Measurements from ENCODE around the gene ZBTB7A.

The ZBTB7A gene

GRCh38 chr19:4054441-4055208 is 12.1 kb downstream of the ZBTB7A start:
- DNase-seq (ENCODE audit: low read depth): no peak

DNA sequence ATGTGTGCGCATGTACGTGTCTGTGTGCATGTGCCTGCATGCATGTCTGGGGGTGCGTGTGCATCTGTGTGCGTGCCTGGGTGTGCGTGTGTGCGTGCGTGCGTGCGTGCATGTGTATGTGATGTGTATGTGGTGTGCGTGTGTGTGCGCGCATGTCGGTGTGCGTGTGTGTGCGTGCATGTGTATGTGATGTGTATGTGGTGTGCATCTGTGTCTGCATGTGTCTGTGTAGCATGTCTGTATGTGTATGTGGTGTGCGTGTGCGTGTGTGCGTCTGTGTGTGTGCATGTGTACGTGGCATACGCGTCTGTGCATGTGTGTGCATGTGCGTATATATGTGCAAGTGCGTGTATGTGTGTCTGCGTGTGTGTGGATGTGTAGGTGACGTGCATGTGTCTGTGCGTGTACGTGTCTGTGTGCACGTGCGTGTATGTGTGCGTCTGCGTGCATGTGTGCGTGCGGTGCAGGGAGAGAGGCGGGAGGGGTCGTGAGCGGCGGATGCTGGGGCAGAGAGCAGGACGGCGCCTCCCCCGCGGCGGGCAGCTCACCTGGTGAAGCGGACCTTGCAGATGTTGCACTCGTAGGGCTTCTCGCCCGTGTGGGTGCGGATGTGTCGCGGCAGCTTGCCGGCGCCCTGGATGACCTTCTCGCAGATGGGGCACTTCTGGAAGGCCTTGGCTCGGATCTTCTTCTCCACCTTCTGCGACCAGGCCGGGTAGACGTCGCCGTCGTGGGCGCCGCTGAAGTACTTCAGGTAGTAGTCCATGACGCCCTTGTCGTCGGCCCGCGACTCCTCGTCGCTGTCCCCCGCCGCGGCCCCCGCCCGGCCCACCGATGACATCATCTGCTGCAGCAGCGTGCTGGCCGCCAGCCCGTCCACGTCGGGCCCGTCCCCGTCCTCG is 13.0 kb downstream of the ZBTB7A start:
- no peak for DNase-seq (ENCODE audit: low read depth)

DNA sequence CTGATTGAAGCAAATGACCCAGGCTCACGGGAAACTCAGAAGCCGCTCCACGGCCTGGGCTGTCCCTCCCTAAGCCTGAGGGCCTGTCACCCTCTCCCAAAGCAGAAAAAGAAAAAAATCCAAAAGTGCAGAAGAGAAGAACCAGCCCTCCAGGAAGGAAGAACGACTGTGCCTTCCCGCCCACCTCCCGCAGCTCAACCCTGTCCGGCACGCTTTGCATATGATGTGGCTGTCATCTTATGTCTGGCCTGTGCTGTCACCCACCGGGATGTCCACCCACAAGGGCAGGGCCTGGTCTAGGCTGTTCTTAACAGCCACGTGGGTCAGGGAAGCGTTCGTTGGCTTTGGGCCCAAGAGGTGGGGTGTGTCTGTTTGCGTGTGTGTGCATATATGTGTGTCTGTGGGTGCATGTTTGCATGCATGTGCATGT is 13.7 kb downstream of the ZBTB7A start:
- no peak for DNase-seq (ENCODE audit: low read depth)

DNA sequence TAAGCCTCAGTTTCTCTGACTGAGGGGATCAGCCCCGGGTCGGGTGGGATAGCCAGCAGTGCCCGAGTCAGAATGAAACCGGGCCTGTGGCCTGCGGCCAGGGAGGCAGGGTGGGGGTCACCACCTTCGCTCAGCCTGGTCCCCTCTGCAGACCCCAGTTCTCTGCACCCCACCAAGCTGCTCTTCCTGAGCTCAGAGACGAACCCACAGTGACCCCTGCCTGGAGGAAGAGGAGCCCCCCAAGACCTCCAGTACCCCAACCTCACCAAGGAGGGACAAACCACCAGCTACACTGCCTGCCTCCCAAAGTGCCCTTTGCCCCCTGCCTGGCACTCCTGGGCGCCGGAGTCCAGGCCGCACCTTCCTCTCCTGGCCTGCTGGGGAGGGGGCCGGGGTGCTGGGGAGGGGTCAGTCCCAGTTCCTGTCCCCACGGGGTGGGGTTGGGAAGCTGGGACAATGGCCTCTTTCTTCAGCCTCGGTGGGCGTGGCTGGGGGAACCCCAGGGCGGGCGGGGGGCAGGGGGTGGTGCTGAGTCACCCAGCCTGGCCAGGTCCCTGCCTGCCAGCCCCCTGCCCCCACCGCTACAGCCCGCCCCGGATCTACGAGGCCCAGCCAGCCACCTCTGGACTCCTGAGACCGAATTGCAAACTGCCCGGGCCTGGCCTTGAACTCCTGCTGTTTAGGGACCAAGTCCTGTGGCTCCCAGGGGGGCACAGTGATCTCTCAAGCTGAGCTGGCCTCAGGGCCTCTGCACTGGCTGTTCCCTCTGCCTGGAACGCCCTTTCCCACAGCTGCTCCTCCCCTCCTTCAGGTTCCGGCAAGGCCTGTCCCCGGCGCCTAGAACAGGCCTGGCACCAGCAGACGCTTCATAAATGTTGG is 14.3 kb downstream of the ZBTB7A start:
- DNase-seq (ENCODE audit: low read depth): no peak

GRCh38 chr19:4051175-4052101 is 15.3 kb downstream of the ZBTB7A start:
- DNase-seq (ENCODE audit: low read depth): no peak

GRCh38 chr19:4049432-4049831 is 17.3 kb downstream of the ZBTB7A start:
- no peak for DNase-seq (ENCODE audit: low read depth)

DNA sequence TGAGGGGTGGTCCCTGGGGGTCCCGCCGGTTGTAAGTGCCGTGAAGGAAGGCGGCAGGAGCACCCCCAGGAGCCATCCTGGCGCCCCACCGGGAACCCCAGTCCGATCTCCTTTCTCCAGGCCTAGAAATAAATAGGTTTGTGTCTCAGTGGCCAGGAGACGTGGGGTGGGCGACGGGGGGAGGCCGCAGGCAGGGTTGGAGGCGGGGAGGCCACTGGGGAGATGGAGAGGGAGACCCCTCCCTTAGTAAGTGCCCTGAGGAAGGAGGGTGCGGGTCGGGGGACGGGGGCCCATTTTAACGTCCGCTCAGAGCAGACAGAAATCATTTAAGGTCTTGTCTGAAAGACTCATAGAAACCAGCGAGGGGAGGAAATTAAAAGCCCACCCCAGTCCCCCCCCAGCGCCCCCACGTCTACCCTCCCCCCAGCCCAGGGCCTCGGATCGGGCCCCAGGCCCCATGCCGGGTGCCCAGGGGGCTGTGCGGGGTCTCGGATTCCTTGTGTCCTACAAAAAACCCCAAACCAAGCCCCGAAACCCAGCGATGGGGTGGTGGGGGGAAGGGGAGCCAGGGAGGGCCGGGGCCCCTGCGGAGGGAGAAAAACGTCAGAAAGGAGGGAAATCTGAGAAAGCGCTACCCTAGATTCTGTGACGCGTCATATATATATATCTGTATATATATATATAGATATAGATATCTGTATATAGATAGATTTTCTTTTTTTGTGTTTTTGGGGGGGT is 19.6 kb downstream of the ZBTB7A start:
- no peak for DNase-seq (ENCODE audit: low read depth)

GRCh38 chr19:4046362-4046691 is 20.4 kb downstream of the ZBTB7A start:
- no peak for DNase-seq (ENCODE audit: low read depth)

DNA sequence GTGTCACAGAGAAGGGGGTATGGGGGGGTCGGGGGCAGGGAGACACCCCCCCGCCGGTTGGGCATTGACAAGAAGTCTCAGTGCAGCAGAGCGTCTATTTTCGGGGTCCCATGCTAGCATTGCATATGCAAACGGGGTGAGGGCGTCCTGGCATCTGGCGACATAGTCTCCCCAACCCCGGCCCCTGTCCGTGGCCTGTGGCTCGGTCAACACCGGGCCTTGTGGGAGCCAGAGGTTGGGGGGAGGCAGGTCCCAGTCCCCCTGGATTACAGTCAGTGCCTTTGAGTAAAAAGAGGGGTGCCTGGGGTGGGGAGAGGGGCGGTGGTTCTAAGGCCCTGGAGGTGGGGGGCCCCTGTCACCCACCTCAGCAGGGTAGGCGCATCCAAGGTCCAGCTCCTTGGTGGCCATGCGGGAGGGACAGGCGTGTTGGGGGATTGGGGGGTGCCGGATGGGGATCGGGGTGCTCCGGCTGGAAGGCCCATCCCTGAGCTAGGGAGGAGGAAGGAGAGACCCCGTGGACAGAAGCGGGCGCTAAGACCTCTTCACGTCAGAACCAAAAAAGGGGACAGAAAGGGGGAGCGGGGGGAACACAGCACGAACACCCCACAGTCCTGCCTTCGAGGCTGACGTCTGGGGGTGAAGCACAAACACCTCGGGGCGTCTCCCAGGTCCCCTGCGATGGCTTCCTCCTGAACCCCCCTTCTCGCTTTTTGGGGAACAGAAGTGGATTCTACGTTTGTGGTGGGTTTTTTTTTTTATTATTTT is 20.9 kb downstream of the ZBTB7A start:
- no peak for DNase-seq (ENCODE audit: low read depth)

DNA sequence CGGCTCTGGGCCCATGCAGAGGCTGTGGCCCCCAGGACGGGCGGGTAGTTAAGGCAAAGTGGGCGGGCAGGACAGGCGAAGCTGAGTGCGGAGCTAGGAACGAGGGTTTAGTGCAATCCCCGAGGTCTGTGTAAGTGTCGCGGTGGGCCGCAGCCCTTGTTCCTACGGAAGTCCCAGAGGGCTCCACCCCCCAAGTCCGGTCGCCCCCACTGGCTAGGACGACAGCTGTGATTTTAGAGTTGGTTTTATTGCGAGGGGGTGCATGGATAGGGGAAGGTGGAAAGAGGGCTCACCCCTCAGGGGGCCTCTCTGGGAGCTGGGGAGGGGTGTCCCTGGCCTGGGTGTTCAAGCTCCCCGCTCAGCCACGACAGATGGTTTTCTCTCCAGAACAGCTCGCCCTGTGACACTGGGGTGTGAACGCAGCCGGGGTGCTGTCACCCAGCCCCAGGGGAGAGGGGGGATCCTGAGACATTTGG is 21.7 kb downstream of the ZBTB7A start:
- DNase-seq (ENCODE audit: low read depth): no peak

GRCh38 chr19:4043966-4044715 is 22.6 kb downstream of the ZBTB7A start:
- no peak for DNase-seq (ENCODE audit: low read depth)

DNA sequence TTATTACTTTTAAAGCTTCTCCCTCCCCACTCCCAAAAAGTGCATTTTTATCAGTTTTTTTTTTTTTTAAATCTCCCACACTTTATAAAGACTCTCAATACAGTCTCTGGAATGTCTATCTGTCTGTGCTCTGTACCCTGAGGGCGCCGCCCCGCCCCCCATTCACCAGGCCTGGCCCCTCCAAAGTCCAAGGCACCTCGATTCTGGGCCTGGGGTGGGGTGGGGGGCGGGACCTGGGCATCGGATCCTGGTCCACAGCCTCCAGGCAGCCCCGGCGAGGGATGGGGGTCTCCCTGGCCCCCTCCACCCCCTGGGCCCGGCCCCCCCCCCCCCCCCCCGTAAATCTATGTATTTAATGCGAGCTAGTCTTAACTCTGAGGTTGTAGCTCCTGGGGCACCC is 23.3 kb downstream of the ZBTB7A start:
- DNase-seq (ENCODE audit: low read depth): no peak

- DNase-seq (ENCODE audit: low read depth): no peak
Measured at GRCh38 chr19:4042731-4043082, 24.0 kb downstream of the ZBTB7A start.

- DNase-seq (ENCODE audit: low read depth): no peak
Measured at GRCh38 chr19:4042064-4042730, 24.5 kb downstream of the ZBTB7A start.

GRCh38 chr19:4038661-4039423 is 27.9 kb downstream of the ZBTB7A start:
- DNase-seq (ENCODE audit: low read depth): no peak

DNA sequence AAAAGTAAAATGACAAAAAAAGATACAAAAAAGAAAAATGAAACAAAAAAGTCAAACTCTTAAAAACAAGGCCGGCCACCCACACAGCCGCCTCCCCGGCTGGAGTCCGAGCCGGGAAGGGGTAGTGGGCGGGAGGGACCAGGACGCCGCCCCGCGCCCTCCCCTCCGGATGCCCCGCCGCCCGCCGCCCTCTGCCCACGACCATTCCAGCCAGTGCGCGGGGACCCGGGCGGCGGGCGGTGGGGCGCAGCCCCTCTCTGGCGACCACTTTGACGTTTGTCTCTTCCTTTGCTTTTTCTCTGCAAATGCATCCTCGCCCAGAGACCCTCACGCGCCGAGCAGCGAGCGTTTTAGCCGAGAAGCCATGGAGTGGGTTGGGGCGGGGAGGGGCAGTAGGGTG is 28.6 kb downstream of the ZBTB7A start:
- no peak for DNase-seq (ENCODE audit: low read depth)

DNA sequence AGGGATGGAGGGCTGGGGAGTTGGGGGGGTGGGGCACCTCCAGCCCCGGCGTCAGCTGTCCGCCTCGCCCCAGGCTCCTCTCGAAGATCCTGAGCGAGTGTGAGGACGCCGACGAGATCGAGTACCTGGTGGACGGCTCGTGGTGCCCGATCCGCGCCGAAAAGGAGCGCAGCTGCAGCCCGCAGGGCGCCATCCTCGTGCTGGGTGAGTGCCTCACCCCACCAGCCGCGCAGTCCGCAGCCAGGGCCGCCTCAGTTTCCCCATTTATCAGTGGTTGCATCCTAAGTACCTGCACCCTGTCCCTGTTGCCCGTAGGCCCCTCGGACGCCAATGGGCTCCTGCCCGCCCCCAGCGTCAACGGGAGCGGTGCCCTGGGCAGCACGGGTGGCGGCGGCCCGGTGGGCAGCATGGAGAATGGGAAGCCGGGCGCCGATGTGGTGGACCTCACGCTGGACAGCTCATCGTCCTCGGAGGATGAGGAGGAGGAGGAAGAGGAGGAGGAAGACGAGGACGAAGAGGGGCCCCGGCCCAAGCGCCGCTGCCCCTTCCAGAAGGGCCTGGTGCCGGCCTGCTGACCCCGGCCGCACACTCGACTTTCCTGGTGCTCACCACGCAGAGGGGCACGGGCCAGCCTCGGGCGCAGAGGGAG is 29.3 kb downstream of the ZBTB7A start:
- no peak for DNase-seq (ENCODE audit: low read depth)

All from activated T-cell treated with anti-CD3 and anti-CD28 coated beads for 1 hour (primary cell).